NCI-H1417 treated with DMSO at 0.1 percent for 48 hours (cell line): Measurements from ENCODE around the gene OR4X2.
"Not testable (repeated sequence)": the region's sequence is repeated elsewhere in the genome, so short reads cannot be mapped to it uniquely, and the experiment has no call there.

Experiments used
- DNase-seq: peaks from one replicate; lab custom pipeline; 2025; lab: John Stamatoyannopoulos, UW

Gene OR4X2

GRCh38 chr11:48244804-48245203 lies at the start of gene OR4X2:
TSS of gene OR4X2 (plus strand) at chr11:48245104. CDS start at chr11:48245104, 0 bp downstream.
- DNase-seq = no peak

- DNase-seq = no peak
These were observed 37.0 kb upstream of the OR4X2 start for GRCh38 chr11:48207881-48208280.

GRCh38 chr11:48210052-48210451 lies 34.9 kb upstream of the OR4X2 start:
- no peak for DNase-seq

GRCh38 chr11:48216510-48216909 lies 28.4 kb upstream of the OR4X2 start, which contains the start of gene OR4B1:
TSS of gene OR4B1 (plus strand) at chr11:48216810. CDS start at chr11:48216810, 0 bp downstream.
- DNase-seq = no peak

GRCh38 chr11:48228761-48229160 lies 16.1 kb upstream of the OR4X2 start:
- DNase-seq = no peak

- DNase-seq = not testable (repeated sequence)
These were observed 14.8 kb upstream of the OR4X2 start for GRCh38 chr11:48230057-48230456.

- no peak for DNase-seq
These were observed 7.2 kb upstream of the OR4X2 start for GRCh38 chr11:48237727-48238126.

GRCh38 chr11:48242501-48242900 lies 2.4 kb upstream of the OR4X2 start:
- DNase-seq = no peak

GRCh38 chr11:48248902-48249301 lies 4.0 kb downstream of the OR4X2 start:
- no peak for DNase-seq

- DNase-seq = no peak
These were observed 16.7 kb downstream of the OR4X2 start for GRCh38 chr11:48261600-48261999.

- no peak for DNase-seq
These were observed 18.6 kb downstream of the OR4X2 start, which contains the start of gene OR4X1 for GRCh38 chr11:48263423-48263911. TSS of gene OR4X1 (plus strand) at chr11:48263861. CDS start at chr11:48263861, 0 bp downstream.

GRCh38 chr11:48270621-48271020 lies 25.7 kb downstream of the OR4X2 start:
- DNase-seq = no peak

GRCh38 chr11:48272606-48273005 lies 27.7 kb downstream of the OR4X2 start:
- DNase-seq = no peak
